Measurements from ENCODE around the gene IGFN1.

DNA sequence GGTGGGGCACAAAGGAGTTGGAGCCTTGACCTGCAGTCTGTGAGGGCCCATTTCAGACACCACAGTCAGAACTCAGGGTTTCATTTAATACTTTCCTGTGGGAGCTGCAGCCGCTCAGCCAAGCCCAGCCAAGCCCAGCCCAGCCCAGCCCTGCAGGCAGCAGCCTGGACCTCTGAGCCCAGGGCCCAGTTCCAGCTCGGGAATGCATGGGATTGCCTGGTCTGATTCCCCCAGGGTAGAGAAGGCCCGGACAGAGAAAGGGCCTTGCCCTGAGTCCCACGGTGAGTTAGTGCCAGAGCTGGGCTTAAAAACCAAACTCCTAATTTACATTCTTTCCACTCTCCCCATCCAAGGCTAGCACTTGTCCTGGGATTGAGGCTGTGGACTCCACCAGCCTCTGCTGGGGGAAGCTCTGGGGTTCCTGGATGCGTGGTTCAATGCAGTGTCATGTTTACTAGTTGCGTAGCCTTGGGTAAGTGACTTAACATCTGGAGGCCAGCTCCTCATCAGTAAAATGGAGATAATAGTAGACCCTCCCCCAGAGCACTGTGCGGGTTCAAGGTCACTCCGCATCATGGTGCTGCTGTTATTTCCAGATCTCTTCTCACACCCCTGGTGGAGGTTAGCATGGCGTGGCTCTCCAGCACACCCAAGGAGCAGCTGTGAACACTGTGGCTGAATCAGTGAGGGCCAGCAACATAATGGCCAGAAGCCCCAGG lies 63.4 kb downstream of the IGFN1 start:
- TF ChIP-seq, protein P1, sequence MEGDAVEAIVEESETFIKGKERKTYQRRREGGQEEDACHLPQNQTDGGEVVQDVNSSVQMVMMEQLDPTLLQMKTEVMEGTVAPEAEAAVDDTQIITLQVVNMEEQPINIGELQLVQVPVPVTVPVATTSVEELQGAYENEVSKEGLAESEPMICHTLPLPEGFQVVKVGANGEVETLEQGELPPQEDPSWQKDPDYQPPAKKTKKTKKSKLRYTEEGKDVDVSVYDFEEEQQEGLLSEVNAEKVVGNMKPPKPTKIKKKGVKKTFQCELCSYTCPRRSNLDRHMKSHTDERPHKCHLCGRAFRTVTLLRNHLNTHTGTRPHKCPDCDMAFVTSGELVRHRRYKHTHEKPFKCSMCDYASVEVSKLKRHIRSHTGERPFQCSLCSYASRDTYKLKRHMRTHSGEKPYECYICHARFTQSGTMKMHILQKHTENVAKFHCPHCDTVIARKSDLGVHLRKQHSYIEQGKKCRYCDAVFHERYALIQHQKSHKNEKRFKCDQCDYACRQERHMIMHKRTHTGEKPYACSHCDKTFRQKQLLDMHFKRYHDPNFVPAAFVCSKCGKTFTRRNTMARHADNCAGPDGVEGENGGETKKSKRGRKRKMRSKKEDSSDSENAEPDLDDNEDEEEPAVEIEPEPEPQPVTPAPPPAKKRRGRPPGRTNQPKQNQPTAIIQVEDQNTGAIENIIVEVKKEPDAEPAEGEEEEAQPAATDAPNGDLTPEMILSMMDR (IDR thresholded peaks at IDR 0.05): no peak
- TF ChIP-seq MXI1 (IDR thresholded peaks at IDR 0.05; ENCODE audit: low read depth, low read length) (no peak), RCOR1 (IDR thresholded peaks at IDR 0.05; ENCODE audit: low read length) (no peak), EP300 (IDR thresholded peaks at IDR 0.05; ENCODE audit: borderline replicate concordance in 1 of 2, low read depth in 1 of 2, low read length in 1 of 2) (no peak), EZH2phosphoT487 (IDR thresholded peaks at IDR 0.05; ENCODE audit: borderline replicate concordance, low read depth) (no peak), TCF12 (IDR thresholded peaks at IDR 0.05) (no peak), NRF1 (IDR thresholded peaks at IDR 0.05; ENCODE audit: low read depth, low read length) (no peak), RAD21 (IDR thresholded peaks at IDR 0.05; ENCODE audit: low read length) (no peak), POLR2AphosphoS5 (IDR thresholded peaks at IDR 0.05; ENCODE audit: low read depth, low read length) (no peak), CHD2 (IDR thresholded peaks at IDR 0.05; ENCODE audit: low read length, partially characterized antibody) (no peak)
- TF ChIP-seq, protein P2, sequence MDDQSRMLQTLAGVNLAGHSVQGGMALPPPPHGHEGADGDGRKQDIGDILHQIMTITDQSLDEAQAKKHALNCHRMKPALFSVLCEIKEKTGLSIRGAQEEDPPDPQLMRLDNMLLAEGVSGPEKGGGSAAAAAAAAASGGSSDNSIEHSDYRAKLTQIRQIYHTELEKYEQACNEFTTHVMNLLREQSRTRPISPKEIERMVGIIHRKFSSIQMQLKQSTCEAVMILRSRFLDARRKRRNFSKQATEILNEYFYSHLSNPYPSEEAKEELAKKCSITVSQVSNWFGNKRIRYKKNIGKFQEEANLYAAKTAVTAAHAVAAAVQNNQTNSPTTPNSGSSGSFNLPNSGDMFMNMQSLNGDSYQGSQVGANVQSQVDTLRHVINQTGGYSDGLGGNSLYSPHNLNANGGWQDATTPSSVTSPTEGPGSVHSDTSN (IDR thresholded peaks at IDR 0.05): no peak
- TF ChIP-seq, protein P3, sequence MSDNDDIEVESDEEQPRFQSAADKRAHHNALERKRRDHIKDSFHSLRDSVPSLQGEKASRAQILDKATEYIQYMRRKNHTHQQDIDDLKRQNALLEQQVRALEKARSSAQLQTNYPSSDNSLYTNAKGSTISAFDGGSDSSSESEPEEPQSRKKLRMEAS (IDR thresholded peaks at IDR 0.05; ENCODE audit: low read depth): no peak
- TF ChIP-seq, protein P4, sequence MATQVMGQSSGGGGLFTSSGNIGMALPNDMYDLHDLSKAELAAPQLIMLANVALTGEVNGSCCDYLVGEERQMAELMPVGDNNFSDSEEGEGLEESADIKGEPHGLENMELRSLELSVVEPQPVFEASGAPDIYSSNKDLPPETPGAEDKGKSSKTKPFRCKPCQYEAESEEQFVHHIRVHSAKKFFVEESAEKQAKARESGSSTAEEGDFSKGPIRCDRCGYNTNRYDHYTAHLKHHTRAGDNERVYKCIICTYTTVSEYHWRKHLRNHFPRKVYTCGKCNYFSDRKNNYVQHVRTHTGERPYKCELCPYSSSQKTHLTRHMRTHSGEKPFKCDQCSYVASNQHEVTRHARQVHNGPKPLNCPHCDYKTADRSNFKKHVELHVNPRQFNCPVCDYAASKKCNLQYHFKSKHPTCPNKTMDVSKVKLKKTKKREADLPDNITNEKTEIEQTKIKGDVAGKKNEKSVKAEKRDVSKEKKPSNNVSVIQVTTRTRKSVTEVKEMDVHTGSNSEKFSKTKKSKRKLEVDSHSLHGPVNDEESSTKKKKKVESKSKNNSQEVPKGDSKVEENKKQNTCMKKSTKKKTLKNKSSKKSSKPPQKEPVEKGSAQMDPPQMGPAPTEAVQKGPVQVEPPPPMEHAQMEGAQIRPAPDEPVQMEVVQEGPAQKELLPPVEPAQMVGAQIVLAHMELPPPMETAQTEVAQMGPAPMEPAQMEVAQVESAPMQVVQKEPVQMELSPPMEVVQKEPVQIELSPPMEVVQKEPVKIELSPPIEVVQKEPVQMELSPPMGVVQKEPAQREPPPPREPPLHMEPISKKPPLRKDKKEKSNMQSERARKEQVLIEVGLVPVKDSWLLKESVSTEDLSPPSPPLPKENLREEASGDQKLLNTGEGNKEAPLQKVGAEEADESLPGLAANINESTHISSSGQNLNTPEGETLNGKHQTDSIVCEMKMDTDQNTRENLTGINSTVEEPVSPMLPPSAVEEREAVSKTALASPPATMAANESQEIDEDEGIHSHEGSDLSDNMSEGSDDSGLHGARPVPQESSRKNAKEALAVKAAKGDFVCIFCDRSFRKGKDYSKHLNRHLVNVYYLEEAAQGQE (IDR thresholded peaks at IDR 0.05; ENCODE audit: low read depth, low read length): no peak
